ENCODE measurements around the gene USP6NL.

- TF ChIP-seq CTCF (IDR thresholded peaks at IDR 0.05) (no peak), EZH2phosphoT487 (IDR thresholded peaks at IDR 0.05) (no peak), EZH2 (IDR thresholded peaks at IDR 0.05) (no peak)
Measured at GRCh38 chr10:11446133-11446532, 165.3 kb downstream of the USP6NL start.
